Skeletal muscle cell (primary cell): Measurements from ENCODE around the gene TLCD3B.

Experiments used
- DNase-seq: peaks from one replicate; pipeline ENCODE4 v3.0.0-alpha.2; 2010; ENCODE audit warnings: low read depth
- H3K4me3 ChIP-seq: 2 replicates; pipeline ENCODE4 v1.5.1; 2011; ENCODE audit warnings: low read depth, mild to moderate bottlenecking, control low read depth, low read length, moderate library complexity

The TLCD3B gene

DNA sequence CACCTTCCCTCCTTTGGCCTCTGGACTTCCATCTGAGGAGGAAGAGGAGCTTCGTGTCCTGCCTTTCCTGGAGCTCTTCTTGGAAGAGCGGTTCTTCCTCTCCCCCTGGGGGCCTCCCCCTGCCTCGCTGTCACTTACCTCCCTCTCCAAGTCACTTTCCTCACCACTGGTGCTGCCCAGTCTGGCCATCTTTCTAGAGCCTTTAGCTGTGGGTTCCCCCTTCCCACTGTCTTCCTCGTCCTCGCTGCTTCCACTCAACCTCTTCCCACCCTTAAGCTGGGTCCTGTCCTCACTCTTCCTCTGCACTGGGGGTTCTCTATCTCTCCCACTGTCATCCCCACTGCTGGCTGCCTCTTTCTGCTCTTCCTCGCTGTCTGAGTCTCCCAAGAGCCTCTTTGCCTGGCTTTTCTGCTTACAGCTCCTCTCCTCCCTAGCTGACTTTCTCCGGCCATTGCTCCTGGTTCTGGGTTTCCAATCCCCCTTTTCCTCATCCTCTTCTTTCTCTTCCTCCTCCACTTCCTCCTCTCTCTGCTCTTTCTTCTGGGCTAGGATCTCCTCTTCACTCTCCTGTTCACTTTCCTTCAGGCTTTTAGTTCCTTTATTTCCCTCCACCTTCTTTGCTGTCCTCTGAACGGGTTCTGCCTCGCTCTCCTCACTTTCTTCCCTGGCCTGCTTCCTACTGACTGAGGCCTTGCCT lies 37.0 kb downstream of the TLCD3B start:
- H3K4me3 ChIP-seq = no peak overlapping the region
- DNase-seq = no peak

DNA sequence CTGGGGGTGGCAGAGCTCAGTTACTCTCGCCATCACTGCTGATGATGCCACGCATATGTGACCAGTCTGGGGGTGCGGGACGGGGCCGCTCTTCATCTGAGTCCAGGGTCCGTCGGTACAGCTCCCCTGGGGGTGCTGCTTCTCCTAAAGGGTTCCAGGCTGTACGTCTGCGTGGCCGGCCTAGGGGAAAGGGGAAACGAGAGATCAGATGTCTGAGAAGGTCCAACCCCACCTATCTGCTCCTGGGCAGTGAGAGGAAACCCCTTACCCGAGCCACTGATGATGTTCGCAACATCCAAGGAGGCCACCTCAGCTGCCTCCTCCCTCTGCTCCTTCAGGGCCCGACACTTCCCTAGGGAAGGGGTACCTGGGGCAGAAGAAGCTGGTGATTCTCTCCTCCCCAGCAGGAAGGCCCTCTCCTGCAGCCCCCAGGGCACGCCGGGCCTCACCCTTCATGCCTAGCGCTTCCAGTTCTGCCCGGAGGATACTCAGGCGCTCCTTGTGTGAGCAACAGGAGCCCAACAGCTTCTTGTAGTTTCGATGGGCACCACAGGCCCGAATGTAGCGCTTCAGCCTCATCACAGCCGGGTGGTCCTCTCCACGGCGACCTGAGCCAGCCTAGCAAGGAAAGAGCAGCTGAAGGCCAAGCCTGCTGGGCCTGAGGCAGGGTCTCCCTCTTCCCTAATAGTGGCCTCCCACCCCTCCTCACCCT lies 37.7 kb downstream of the TLCD3B start:
- no peak overlapping the region for H3K4me3 ChIP-seq
- DNase-seq = no peak

DNA sequence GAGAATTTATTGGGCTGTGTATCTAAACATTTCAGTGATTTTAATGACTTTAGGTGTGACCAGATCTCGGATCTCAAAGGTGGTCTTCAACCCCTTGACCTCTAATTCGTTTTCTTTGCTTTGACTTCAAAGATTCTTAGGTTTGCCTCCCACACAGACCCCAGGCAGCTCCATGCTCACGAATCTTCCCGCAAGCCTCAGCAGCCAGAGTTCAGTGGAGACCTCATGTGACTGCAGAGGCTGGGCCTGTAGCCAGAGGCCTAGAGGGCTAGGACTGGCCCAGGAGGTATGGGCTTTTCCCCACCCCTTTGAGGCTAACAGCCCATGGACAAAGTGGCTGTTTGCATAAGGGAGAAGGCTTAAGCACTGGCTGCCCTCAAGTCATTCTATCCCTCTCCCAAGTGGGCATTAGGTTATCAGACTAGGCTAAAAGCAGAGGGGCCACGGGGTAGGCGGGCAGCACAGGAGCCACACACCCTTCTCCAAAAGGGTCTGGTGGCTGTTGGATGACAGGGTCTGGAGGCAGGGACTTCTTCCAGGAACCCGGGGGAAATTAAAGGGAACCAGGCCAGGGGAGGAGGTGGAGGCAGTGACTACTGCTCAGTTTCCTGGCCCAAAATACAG lies 38.6 kb downstream of the TLCD3B start:
- DNase-seq = no peak
- H3K4me3 ChIP-seq = no peak overlapping the region

DNA sequence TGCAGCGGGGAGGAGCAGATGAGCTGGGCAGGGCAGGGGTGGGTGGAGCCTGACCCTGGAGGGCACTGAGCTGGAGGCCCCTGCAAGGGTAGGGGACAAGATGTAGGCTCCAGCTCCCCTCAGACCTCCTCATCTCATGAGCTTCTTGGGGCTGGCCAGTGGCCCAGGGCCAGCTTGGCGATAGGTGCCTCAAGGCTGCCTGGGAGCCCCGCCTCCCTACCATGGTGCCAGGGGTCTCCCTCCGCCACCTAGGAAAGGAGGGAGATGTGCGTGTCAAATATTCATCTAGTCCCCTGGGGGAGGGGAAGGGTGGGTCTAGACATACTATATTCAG lies 39.5 kb downstream of the TLCD3B start:
- DNase-seq = no peak
- H3K4me3 ChIP-seq = no peak overlapping the region

DNA sequence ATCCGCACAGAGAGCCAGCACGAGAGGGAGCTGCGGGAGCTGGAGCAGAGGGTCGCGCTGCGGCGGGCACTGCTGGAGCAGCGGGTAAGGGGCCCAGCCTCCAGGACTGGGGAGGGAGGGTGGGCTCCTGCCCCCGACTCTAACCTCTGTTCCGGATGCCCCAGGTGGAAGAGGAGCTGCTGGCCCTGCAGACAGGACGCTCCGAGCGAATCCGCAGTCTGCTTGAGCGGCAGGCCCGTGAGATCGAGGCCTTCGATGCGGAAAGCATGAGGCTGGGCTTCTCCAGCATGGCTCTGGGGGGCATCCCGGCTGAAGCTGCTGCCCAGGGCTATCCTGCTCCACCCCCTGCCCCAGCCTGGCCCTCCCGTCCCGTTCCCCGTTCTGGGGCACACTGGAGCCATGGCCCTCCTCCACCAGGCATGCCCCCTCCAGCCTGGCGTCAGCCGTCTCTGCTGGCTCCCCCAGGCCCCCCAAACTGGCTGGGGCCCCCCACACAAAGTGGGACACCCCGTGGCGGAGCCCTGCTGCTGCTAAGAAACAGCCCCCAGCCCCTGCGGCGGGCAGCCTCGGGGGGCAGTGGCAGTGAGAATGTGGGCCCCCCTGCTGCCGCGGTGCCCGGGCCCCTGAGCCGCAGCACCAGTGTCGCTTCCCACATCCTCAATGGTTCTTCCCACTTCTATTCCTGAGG lies 40.0 kb downstream of the TLCD3B start:
- no peak for DNase-seq

GRCh38 chr16:29990034-29990433 lies 41.0 kb downstream of the TLCD3B start:
- no peak overlapping the region for H3K4me3 ChIP-seq
- no peak for DNase-seq

More for the DNA sequence above, 40.0 kb downstream of the TLCD3B start:
- no peak overlapping the region for H3K4me3 ChIP-seq

DNA sequence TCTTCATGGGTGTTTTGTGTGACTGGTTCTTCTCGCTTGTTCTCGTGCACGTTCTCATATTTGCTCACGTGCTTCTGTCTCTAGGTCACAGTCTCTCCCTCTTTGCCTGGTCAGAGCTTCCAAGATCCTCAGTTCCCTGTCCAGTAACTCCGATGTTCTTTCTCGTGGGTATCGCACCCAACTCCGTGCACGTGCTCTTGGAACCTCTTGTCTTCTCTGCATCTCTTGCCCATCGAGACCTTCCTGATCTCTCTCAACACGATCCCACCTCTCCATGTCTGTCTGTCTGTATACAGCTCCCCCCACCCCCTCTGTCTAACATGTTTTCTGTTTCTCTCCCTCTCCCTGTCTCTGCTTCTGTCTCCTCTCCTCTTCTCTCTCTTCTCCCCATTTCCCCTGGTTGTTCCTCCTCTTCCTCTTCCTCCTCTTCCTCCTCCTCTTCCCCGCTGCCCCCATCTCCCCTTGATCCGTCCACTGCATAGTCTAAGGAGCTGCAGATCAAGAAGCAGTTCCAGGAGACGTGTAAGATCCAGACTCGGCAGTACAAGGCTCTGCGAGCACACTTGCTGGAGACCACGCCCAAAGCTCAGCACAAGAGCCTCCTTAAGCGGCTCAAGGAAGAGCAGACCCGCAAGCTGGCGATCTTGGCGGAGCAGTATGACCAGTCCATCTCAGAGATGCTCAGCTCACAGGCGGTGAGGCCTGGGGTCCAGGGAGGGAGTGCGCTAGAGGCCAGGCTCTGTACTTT lies 41.8 kb downstream of the TLCD3B start:
- no peak for DNase-seq
- no peak overlapping the region for H3K4me3 ChIP-seq

- no peak overlapping the region for H3K4me3 ChIP-seq
- DNase-seq = no peak
Measured at GRCh38 chr16:29988346-29989075, 42.6 kb downstream of the TLCD3B start.

DNA sequence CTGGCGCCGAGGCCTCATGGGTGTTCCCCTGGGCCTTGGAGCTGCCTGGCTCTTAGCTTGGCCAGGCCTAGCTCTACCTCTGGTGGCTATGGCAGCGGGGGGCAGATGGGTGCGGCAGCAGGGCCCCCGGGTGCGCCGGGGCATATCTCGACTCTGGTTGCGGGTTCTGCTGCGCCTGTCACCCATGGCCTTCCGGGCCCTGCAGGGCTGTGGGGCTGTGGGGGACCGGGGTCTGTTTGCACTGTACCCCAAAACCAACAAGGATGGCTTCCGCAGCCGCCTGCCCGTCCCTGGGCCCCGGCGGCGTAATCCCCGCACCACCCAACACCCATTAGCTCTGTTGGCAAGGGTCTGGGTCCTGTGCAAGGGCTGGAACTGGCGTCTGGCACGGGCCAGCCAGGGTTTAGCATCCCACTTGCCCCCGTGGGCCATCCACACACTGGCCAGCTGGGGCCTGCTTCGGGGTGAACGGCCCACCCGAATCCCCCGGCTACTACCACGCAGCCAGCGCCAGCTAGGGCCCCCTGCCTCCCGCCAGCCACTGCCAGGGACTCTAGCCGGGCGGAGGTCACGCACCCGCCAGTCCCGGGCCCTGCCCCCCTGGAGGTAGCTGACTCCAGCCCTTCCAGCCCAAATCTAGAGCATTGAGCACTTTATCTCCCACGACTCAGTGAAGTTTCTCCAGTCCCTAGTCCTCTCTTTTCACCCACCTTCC lies 43.5 kb downstream of the TLCD3B start:
- no peak overlapping the region for H3K4me3 ChIP-seq
- DNase-seq = no peak

- DNase-seq = no peak
- no peak overlapping the region for H3K4me3 ChIP-seq
Measured at GRCh38 chr16:29986931-29987330, 44.1 kb downstream of the TLCD3B start.

DNA sequence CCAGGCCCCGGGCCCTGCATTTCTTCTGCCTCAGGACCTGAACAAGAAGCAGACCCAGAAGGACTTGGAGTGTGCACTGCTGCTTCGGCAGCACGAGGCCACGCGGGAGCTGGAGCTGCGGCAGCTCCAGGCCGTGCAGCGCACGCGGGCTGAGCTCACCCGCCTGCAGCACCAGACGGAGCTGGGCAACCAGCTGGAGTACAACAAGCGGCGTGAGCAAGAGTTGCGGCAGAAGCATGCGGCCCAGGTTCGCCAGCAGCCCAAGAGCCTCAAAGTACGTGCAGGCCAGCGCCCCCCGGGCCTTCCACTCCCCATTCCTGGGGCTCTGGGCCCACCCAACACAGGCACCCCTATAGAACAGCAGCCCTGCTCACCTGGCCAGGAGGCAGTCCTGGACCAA lies 44.8 kb downstream of the TLCD3B start:
- no peak overlapping the region for H3K4me3 ChIP-seq

DNA sequence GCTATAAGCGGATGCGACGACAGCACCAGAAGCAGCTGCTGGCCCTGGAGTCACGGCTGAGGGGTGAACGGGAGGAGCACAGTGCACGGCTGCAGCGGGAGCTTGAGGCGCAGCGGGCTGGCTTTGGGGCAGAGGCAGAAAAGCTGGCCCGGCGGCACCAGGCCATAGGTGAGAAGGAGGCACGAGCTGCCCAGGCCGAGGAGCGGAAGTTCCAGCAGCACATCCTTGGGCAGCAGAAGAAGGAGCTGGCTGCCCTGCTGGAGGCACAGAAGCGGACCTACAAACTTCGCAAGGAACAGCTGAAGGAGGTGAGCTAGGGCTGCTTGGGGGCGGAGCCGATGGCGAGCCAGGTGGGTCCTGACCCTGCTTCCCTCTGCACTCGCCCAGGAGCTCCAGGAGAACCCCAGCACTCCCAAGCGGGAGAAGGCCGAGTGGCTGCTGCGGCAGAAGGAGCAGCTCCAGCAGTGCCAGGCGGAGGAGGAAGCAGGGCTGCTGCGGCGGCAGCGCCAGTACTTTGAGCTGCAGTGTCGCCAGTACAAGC lies 45.7 kb downstream of the TLCD3B start:
- no peak overlapping the region for H3K4me3 ChIP-seq
- DNase-seq = no peak

More for the DNA sequence above, 44.8 kb downstream of the TLCD3B start:
- no peak for DNase-seq

GRCh38 chr16:29984764-29985147 lies 46.3 kb downstream of the TLCD3B start:
- DNase-seq = no peak
- H3K4me3 ChIP-seq = no peak overlapping the region

GRCh38 chr16:29984137-29984763 lies 46.8 kb downstream of the TLCD3B start:
- no peak for DNase-seq
- H3K4me3 ChIP-seq = no peak overlapping the region

DNA sequence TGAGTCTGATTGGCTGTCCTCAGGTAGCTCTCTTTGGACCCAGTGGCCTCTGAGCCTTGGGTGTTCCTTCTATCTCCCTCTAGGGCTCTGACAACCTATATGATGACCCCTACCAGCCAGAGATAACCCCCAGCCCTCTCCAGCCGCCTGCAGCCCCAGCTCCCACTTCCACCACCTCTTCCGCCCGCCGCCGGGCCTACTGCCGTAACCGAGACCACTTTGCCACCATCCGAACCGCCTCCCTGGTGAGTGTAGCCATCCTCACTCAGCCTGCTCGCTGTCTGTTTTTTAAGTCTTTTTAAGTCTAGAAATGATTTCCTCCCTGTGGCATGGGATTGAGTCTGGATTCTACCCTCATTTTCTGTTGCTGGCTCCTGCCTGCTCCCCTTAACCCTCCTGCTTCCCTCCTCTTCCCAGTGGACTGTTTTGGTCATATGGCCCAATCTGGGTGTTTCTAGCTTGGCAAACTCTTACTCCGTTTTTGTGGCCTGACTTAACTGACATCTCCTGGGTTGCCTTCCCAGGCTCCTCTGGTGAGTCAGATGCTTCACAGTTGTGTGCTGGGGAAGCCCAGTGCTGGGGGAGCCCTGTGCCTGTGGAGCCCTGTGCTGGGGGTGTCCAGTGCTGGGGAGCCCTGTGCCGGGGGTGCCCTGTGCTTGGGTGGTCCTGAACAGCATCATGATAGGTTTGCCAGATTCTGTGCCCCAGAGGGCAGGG lies 47.5 kb downstream of the TLCD3B start:
- no peak for DNase-seq
- H3K4me3 ChIP-seq = no peak overlapping the region

GRCh38 chr16:29982560-29983419 lies 48.3 kb downstream of the TLCD3B start:
- DNase-seq = no peak
- no peak overlapping the region for H3K4me3 ChIP-seq
